AG09319 (cell line): ENCODE results near the gene BTBD9.

Source experiments
- DNase-seq: peaks from one replicate; pipeline ENCODE4 v3.0.0-alpha.2; 2010; ENCODE audit warnings: low read depth; ENCODE audit errors: extremely low read depth
- TF ChIP-seq, protein P1 (sequence below): IDR thresholded peaks from 2 replicates; pipeline ENCODE4 v1.5.1; 2011; ENCODE audit warnings: low read depth, mild to moderate bottlenecking, inconsistent platforms, low read length, moderate library complexity

The BTBD9 gene

GRCh38 chr6:38420207-38420606 lies 219.5 kb downstream of the BTBD9 start:
- no peak for DNase-seq
- TF ChIP-seq, protein P1, sequence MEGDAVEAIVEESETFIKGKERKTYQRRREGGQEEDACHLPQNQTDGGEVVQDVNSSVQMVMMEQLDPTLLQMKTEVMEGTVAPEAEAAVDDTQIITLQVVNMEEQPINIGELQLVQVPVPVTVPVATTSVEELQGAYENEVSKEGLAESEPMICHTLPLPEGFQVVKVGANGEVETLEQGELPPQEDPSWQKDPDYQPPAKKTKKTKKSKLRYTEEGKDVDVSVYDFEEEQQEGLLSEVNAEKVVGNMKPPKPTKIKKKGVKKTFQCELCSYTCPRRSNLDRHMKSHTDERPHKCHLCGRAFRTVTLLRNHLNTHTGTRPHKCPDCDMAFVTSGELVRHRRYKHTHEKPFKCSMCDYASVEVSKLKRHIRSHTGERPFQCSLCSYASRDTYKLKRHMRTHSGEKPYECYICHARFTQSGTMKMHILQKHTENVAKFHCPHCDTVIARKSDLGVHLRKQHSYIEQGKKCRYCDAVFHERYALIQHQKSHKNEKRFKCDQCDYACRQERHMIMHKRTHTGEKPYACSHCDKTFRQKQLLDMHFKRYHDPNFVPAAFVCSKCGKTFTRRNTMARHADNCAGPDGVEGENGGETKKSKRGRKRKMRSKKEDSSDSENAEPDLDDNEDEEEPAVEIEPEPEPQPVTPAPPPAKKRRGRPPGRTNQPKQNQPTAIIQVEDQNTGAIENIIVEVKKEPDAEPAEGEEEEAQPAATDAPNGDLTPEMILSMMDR, result no peak

DNA sequence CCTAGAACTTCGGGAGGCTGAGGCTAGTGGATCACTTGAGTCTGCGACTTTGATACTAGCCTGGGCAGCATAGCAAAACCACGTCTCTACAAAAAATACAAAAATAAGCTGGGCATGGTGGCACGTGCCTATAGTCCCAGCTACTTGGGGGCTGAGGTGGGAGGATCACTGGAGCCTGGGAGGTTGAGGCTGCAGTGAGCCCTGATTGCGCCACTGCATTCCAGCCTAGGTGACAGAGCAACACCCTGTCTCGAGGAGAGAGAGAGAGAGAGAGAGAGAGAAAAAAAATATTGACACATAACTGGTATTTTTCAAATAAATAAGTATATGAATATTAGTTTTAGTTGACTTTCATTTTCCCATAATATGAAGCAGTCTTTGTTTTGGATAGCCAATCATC lies 222.2 kb downstream of the BTBD9 start:
- DNase-seq, result no peak
- TF ChIP-seq, protein P1, result no peak

- no peak for DNase-seq
- TF ChIP-seq, protein P1, result no peak
Observed at GRCh38 chr6:38415231-38416005, 224.3 kb downstream of the BTBD9 start.

DNA sequence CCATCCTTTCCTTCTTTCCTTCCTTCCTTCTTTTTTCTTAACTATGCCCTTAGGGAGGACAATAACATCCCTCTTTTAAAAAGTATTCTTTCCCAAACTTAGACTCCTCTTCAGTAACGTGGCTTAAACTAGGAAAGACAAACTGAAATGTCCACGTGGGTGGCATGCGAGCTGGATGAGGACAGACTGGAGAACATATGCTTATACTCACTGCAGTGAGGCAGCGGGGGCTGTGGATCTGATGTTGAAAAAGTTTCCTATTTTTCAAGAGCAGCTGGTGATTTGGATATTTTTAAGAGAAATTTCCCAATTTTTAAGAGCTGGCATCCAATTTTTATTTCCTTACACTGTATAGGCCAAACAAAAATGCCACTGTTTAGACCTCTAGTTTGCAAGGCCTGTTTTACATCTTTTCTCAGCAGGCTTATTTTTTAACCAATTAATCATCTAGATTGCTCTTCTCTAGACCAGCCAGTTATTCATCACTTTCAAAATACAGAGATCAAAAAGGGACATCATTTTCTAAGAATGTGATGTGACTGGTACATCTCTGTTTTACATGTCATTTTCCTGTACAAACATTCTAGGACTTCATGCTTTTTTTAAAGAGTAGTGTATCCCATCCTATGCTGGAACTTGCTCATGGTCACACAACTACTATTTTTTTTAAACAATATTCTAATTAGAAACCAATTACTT lies 226.5 kb downstream of the BTBD9 start:
- TF ChIP-seq, protein P1, result no peak
- no peak for DNase-seq

GRCh38 chr6:38407192-38407591 lies 232.5 kb downstream of the BTBD9 start:
- TF ChIP-seq, protein P1, result no peak
- no peak for DNase-seq

DNA sequence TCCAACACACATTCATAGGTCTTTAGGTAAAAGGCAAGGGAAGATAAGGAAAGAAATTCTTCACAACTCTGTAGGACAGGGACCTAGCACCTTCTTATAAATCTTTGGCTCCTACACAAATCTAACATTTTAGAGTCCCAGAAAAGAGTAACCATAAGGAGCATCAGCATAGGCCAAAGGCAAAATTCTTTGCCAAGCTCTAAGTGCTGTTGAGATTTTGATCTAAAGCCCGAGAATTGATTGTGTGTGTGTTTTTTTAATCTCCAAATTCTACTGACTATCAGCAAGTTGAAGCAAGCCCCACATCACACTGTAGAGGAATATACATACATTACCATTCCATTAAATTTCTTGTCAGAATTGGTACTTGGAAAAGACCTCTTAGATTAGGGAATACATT lies 233.6 kb downstream of the BTBD9 start:
- DNase-seq, result no peak
- TF ChIP-seq, protein P1, result no peak

GRCh38 chr6:38404900-38405556 lies 234.7 kb downstream of the BTBD9 start:
- DNase-seq, result no peak
- TF ChIP-seq, protein P1, result no peak
